GM12878 (cell line): ENCODE data around the gene UBE3C. TPM values are rescaled to one million over a fixed set of nuclear protein-coding genes. Genes with fewer than 3 reads are reported as not detected.
A peak's percentile ranks its signal among the peaks of the same experiment; 100 is the strongest.

Experiments used
- ATAC-seq: fragments of 200-7000 bp; cut with Tn5 transposase; 3 replicates; pipeline ENCODE4 v1.9.1; 2020; ENCODE audit warnings: mild to moderate bottlenecking, moderate library complexity
- BruUV-seq: library from RNA; stranded (reverse); fragments of 400-500 nt; replicated peaks from 2 replicates; lab custom pipeline; 2021; lab: Mats Ljungman, UMichigan
- CTCF ChIA-PET: fragments of 300-600 bp; sonication (Branson Sonifier 250); formaldehyde crosslinking; extraction: SDS; loops from one replicate; lab custom pipeline; 2021; ENCODE audit warnings: inconsistent platforms; lab: Yijun Ruan, JAX
- POLR2A ChIA-PET: fragments of 350-600 bp; formaldehyde crosslinking; extraction: SDS; loops from one replicate; lab custom pipeline; 2021; ENCODE audit warnings: inconsistent platforms; lab: Charles Lee
- RAD21 ChIA-PET: fragments of 300-600 bp; sonication (Branson Sonifier 250); formaldehyde crosslinking; loops from one replicate; lab custom pipeline; 2023; ENCODE audit warnings: antibody characterized with exemption; ENCODE audit not compliant: unreplicated experiment; lab: Charles Lee
- SMC1A ChIA-PET: fragments of 300-600 bp; sonication (Branson Sonifier 250); formaldehyde crosslinking; loops from one replicate; lab custom pipeline; 2023; ENCODE audit not compliant: unreplicated experiment, uncharacterized antibody; lab: Charles Lee
- DNase-seq: peaks from one replicate; pipeline ENCODE4 v3.0.0-alpha.2; 2011; ENCODE audit warnings: low read depth, low spot score
- FAIRE-seq: peaks from 3 replicates; lab custom pipeline; 2011; peaks lifted over from hg19 to GRCh38; lab: Jason Lieb, UNC
- H2AFZ ChIP-seq: 2 replicates; pipeline ENCODE4 v1.6.0; 2011; ENCODE audit warnings: low read depth, low read length, control low read depth; ENCODE audit not compliant: control insufficient read depth
- H3K27ac ChIP-seq: 2 replicates; pipeline ENCODE4 v1.5.1; 2011; ENCODE audit warnings: control low read depth; ENCODE audit not compliant: control insufficient read depth, insufficient read depth
- H3K27me3 ChIP-seq, 2 experiments: replicated peaks in 1 of 2; 2 replicates each; pipeline versions ENCODE4 v1.6.0 to v1.6.1; 2011; ENCODE audit warnings: low read length in 1 of 2; ENCODE audit not compliant: control insufficient read depth in 2 of 2, insufficient read depth in 2 of 2
- H3K36me3 ChIP-seq, 2 experiments: 2 replicates each; pipeline ENCODE4 v1.5.1; 2011; ENCODE audit warnings: low read length in 1 of 2; ENCODE audit not compliant: control insufficient read depth in 2 of 2, insufficient read depth in 2 of 2
- H3K4me1 ChIP-seq: 2 replicates; pipeline ENCODE4 v1.6.1; 2011; ENCODE audit warnings: mild to moderate bottlenecking, low read length, moderate library complexity, mixed read lengths; ENCODE audit not compliant: control insufficient read depth, insufficient read depth
- H3K4me2 ChIP-seq: 2 replicates; pipeline ENCODE4 v1.6.0; 2011; ENCODE audit warnings: control low read depth; ENCODE audit not compliant: control insufficient read depth, insufficient read depth
- H3K4me3 ChIP-seq: fragments of 200-600 bp; sonication (generic); 2 replicates; pipeline ENCODE4 v1.5.1; 2016
- H3K79me2 ChIP-seq: 2 replicates; pipeline ENCODE4 v1.6.0; 2011; ENCODE audit warnings: low read length; ENCODE audit not compliant: control insufficient read depth, insufficient read depth
- H3K9ac ChIP-seq: 2 replicates; pipeline ENCODE4 v1.8.0; 2011; ENCODE audit warnings: low read length, control low read depth, mixed read lengths; ENCODE audit not compliant: control insufficient read depth, insufficient read depth
- H3K9me3 ChIP-seq: replicated peaks from 3 replicates; pipeline ENCODE4 v1.5.1; 2011; ENCODE audit warnings: mild to moderate bottlenecking, low read length; ENCODE audit not compliant: control insufficient read depth, insufficient read depth
- H4K20me1 ChIP-seq: 2 replicates; pipeline ENCODE4 v1.6.0; 2011; ENCODE audit not compliant: control insufficient read depth, insufficient read depth
- ASH2L ChIP-seq: fragments of 300-600, 200-600 bp; sonication (generic); IDR thresholded peaks from 2 replicates; pipeline ENCODE4 v1.6.1; 2017; ENCODE audit warnings: low read depth, mild to moderate bottlenecking, borderline replicate concordance
- CEBPB ChIP-seq, 2 experiments: fragments of 150-350 bp in 1 of 2; IDR thresholded peaks; 2 replicates each; pipeline ENCODE4 v1.6.1; 2012 to 2014; ENCODE audit warnings: low read depth in 2 of 2, low read length in 2 of 2, borderline replicate concordance in 1 of 2, inconsistent platforms in 1 of 2
- CHD1 ChIP-seq: IDR thresholded peaks from 2 replicates; pipeline ENCODE4 v1.6.1; 2012; ENCODE audit warnings: low read depth, low read length, improper control_type of control experiment
- MTA2 ChIP-seq: fragments of 450-650 bp; IDR thresholded peaks from 2 replicates; pipeline ENCODE4 v1.6.1; 2016; ENCODE audit warnings: low read depth, mild to moderate bottlenecking, moderate library complexity
- NFXL1 ChIP-seq: fragments of 450-650 bp; IDR thresholded peaks from 2 replicates; pipeline ENCODE4 v1.6.1; 2017; ENCODE audit warnings: antibody characterized with exemption, mild to moderate bottlenecking, borderline replicate concordance
- NFYB ChIP-seq: IDR thresholded peaks from 2 replicates; pipeline ENCODE4 v1.6.1; 2011; ENCODE audit warnings: low read depth, mild to moderate bottlenecking, low read length, improper control_type of control experiment, moderate library complexity; ENCODE audit not compliant: insufficient read depth
- PAX5 ChIP-seq: IDR thresholded peaks from 2 replicates; pipeline ENCODE4 v1.6.1; 2011; ENCODE audit warnings: low read depth, low read length, borderline replicate concordance
- POLR2AphosphoS2 ChIP-seq: IDR thresholded peaks from 2 replicates; pipeline ENCODE4 v1.6.1; 2011; ENCODE audit warnings: low read depth, mild to moderate bottlenecking, low read length, improper control_type of control experiment, moderate library complexity
- RB1 ChIP-seq: fragments of 450-650 bp; formaldehyde crosslinking; IDR thresholded peaks from 2 replicates; pipeline ENCODE4 v1.6.1; 2017; ENCODE audit warnings: mild to moderate bottlenecking, borderline replicate concordance
- SIX5 ChIP-seq: IDR thresholded peaks from 2 replicates; pipeline ENCODE4 v1.6.1; 2011; ENCODE audit warnings: mild to moderate bottlenecking, low read depth, low read length, moderate library complexity; ENCODE audit not compliant: severe bottlenecking
- YY1 ChIP-seq: IDR thresholded peaks from 2 replicates; pipeline ENCODE4 v1.6.1; 2011; ENCODE audit warnings: low read depth, mild to moderate bottlenecking, low read length
- ZNF274 ChIP-seq: IDR thresholded peaks from one replicate; pipeline ENCODE4 v1.8.0; 2011; ENCODE audit not compliant: insufficient read length, insufficient read depth
- ZNF384 ChIP-seq: IDR thresholded peaks from 2 replicates; pipeline ENCODE4 v1.6.1; 2012; ENCODE audit warnings: low read depth, mild to moderate bottlenecking, low read length, improper control_type of control experiment, borderline replicate concordance
- ZZZ3 ChIP-seq: IDR thresholded peaks from 2 replicates; pipeline ENCODE4 v1.6.1; 2011; ENCODE audit warnings: low read depth; ENCODE audit not compliant: control insufficient read depth, insufficient read length
- WGBS: methylation state at CpG from one replicate; pipeline ENCODE4 v1.1.6; 2016; ENCODE audit warnings: low lambda C conversion rate; ENCODE audit not compliant: insufficient replicate concordance, insufficient coverage; ENCODE audit errors: missing lambda C conversion rate; 5-methylcytosine and 5-hydroxymethylcytosine counted together
- in situ Hi-C: fragments of 300-500 bp; cut with MboI; formaldehyde crosslinking; loops from 9 replicates; pipeline ENCODE4 v1.14.3; 2018; ENCODE audit warnings: mixed read lengths
- intact Hi-C: fragments of 100-400 bp; cut with micrococcal nuclease; formaldehyde crosslinking; loops from one replicate; pipeline ENCODE4 v1.14.2; 2022; ENCODE audit not compliant: unreplicated experiment
- polyA plus RNA-seq, 11 experiments: library from polyadenylated mRNA; depleted of rRNA in 4 of 11; unstranded in 6 of 11; stranded (reverse) in 5 of 11; fragments of >200 nt; fragmentation: Nextera tagmentation in 4 of 11; fragmentation: Illumina TruSeq in 1 of 11; extraction: Ambion mirVana in 4 of 11; extraction: Trizol in 1 of 11; gene quantifications; 1 replicate in 1 of 11; 2 replicates in 10 of 11; pipeline versions ENCODE4 v1.2.1 to v1.2.3, GENCODE V29; 2011 to 2016; ENCODE audit warnings: inconsistent platforms in 2 of 11, missing spikeins in 2 of 11, low read depth in 1 of 11
- total RNA-seq, 4 experiments: library from RNA; depleted of rRNA in 3 of 4; stranded (reverse); fragments of >200 nt in 3 of 4; fragmentation: Illumina TruSeq in 1 of 4; extraction: Trizol in 1 of 4; gene quantifications; 2 replicates each; pipeline versions ENCODE4 v1.2.1 to v1.2.3, GENCODE V29; 2013 to 2021
- TF ChIP-seq, protein P1 (sequence below): fragments of 450-650 bp; IDR thresholded peaks from 2 replicates; pipeline ENCODE4 v1.6.1; 2018; ENCODE audit warnings: borderline replicate concordance, mild to moderate bottlenecking; ENCODE audit not compliant: partially characterized antibody
- TF ChIP-seq, protein P2 (sequence below): fragments of 450-650 bp; formaldehyde crosslinking; IDR thresholded peaks from 2 replicates; pipeline ENCODE4 v1.4.0; 2022; ENCODE audit warnings: mild to moderate bottlenecking, moderate library complexity

The UBE3C gene
- total and polyA plus RNA-seq, 10 of the 15 experiments (the other 5 are each of a cell fraction or from before 2014, with no cell fraction given): 7.9 to 65.9 (median 45.2) TPM

DNA sequence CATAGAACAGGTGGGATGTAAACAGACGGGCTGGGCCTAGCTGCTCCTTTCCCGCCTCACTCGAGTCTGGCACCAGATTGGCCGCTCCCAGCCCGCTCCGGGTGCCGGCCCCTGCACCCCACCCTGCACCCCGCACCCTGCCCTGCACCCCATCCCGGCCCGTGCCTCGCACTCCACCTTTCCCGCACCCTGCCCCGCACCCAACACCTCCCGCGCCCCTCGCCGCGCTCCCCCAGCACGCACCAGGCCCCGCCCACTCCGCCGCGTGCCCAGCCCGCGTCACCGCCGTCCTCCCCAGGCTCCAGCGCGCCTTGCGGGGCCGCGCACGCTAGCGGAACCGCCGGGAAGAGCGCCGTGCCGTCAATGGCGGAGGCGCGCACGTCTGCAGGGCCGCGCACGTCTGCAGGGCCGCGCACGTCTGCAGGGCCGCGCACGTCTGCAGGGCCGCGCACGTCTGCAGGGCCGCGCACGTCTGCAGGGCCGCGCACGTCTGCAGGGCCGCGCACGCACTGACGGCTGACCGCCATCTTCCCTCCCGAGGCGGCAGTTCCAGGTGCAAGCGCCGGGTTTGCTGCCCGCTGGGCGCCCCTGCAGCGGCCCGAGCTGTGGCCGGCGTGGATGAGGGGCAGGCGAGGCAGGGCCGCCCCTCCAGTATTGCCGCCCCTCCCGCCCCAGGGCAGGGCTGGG, at the start of gene UBE3C (continued):
- TF ChIP-seq, protein P1, sequence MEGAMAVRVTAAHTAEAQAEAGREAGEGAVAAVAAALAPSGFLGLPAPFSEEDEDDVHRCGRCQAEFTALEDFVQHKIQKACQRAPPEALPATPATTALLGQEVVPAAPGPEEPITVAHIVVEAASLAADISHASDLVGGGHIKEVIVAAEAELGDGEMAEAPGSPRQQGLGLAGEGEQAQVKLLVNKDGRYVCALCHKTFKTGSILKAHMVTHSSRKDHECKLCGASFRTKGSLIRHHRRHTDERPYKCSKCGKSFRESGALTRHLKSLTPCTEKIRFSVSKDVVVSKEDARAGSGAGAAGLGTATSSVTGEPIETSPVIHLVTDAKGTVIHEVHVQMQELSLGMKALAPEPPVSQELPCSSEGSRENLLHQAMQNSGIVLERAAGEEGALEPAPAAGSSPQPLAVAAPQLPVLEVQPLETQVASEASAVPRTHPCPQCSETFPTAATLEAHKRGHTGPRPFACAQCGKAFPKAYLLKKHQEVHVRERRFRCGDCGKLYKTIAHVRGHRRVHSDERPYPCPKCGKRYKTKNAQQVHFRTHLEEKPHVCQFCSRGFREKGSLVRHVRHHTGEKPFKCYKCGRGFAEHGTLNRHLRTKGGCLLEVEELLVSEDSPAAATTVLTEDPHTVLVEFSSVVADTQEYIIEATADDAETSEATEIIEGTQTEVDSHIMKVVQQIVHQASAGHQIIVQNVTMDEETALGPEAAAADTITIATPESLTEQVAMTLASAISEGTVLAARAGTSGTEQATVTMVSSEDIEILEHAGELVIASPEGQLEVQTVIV: no peak
- TF ChIP-seq RB1 (no peak), ZNF384 (no peak), CHD1 (no peak), ZNF274 (no peak), NFYB (no peak), POLR2AphosphoS2 (peak; percentile 38; the same call in 1 of the 2 replicates), ASH2L (no peak)

DNA sequence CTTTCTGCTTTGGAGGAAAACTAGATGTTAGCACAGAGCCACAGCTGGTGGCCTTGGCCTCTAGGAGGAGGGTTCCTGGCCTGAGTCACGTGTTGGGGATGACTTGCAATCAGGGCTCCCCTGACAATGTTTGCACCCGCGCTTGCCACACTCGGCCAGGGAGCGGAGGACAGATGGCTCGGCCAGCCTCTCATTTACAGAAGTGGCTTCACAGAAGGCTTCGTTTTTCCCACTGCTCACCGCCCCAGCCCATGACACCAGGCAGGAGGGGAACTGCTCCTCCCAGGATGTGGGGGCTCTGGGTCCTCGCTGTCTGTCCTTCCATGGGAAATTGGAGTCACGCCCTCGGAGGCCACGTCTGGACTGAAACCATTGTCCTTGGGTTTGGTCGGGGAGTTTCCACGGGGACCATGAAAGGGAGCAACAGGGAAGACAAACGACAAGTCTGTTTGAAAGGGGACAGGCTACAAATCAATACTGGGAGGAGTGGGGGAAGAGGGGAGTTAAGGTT, 49.6 kb upstream of the UBE3C start:
- RAD21 ChIA-PET: no interaction called here
- no TSS peak for BruUV-seq
- WGBS: 36% methylated on average over 15 of the region's 15 CpGs
- POLR2A ChIA-PET: no interaction called here
- H3K36me3 ChIP-seq: no peaks in the 10 kb centered on the region
- intact Hi-C loops: no loop called here
- SMC1A ChIA-PET: no interaction called here
- ATAC-seq (no peak), FAIRE-seq (no peak), DNase-seq (no peak)
- in situ Hi-C loops: no loop called here
- no peak overlapping the region for H2AFZ ChIP-seq
- no peak overlapping the region for H3K27ac ChIP-seq
- no peak overlapping the region for H3K4me2 ChIP-seq
- no peak overlapping the region for H3K4me3 ChIP-seq
- H4K20me1 ChIP-seq: no peaks in the 10 kb centered on the region
- H3K4me1 ChIP-seq: no peaks in the 10 kb centered on the region
- H3K9ac ChIP-seq: no peak overlapping the region
- H3K79me2 ChIP-seq: no peaks in the 10 kb centered on the region
- H3K9me3 ChIP-seq: no peaks in the 10 kb centered on the region; the same call in 2 of the 3 replicates
- CTCF ChIA-PET: no interaction called here
- H3K27me3 ChIP-seq: no peaks in the 10 kb centered on the region
- TF ChIP-seq PAX5: no peak
- TF ChIP-seq, protein P2, sequence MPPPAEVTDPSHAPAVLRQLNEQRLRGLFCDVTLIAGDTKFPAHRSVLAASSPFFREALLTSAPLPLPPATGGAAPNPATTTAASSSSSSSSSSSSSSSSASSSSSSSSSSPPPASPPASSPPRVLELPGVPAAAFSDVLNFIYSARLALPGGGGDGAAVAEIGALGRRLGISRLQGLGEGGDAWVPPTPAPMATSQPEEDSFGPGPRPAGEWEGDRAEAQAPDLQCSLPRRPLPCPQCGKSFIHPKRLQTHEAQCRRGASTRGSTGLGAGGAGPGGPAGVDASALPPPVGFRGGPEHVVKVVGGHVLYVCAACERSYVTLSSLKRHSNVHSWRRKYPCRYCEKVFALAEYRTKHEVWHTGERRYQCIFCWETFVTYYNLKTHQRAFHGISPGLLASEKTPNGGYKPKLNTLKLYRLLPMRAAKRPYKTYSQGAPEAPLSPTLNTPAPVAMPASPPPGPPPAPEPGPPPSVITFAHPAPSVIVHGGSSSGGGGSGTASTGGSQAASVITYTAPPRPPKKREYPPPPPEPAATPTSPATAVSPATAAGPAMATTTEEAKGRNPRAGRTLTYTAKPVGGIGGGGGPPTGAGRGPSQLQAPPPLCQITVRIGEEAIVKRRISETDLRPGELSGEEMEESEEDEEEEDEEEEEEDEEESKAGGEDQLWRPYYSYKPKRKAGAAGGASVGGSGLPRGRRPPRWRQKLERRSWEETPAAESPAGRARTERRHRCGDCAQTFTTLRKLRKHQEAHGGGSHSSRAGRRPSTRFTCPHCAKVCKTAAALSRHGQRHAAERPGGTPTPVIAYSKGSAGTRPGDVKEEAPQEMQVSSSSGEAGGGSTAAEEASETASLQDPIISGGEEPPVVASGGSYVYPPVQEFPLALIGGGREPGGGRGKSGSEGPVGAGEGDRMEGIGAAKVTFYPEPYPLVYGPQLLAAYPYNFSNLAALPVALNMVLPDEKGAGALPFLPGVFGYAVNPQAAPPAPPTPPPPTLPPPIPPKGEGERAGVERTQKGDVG: no peak
- TF ChIP-seq YY1: no peak
- TF ChIP-seq NFXL1: no peak
- no peak for TF ChIP-seq ZZZ3
- TF ChIP-seq MTA2: no peak
- no peak for TF ChIP-seq CEBPB (IDR thresholded peaks at IDR 0.05; ENCODE audit: borderline replicate concordance in 1 of 2, low read depth in 2 of 2, low read length in 2 of 2)
- TF ChIP-seq SIX5: no peak
